ENCODE measurements around the gene IKBKE.

Gene IKBKE

GRCh38 chr1:206510371-206510770, 40.1 kb downstream of the IKBKE start:
- H3K4me3 ChIP-seq (ENCODE audit: low read depth, low read length) = no peak overlapping the region
- no peak for TF ChIP-seq CTCF (IDR thresholded peaks at IDR 0.05; ENCODE audit: low read depth, low read length, missing control alignments)

GRCh38 chr1:206511362-206512057, 41.2 kb downstream of the IKBKE start:
- in situ Hi-C loops (cut with HindIII; ENCODE audit: low sequenced_read_pairs) = no loop called here
- TF ChIP-seq CTCF (IDR thresholded peaks at IDR 0.05; ENCODE audit: low read depth, low read length, missing control alignments) = no peak

More at GRCh38 chr1:206510371-206510770, 40.1 kb downstream of the IKBKE start:
- in situ Hi-C loops (cut with HindIII; ENCODE audit: low sequenced_read_pairs) = no loop called here
- DNase-seq (ENCODE audit: low read depth) = no peak

GRCh38 chr1:206512058-206512850, 42.0 kb downstream of the IKBKE start:
- H3K4me3 ChIP-seq (ENCODE audit: low read depth, low read length) = no peak overlapping the region

More at GRCh38 chr1:206511362-206512057, 41.2 kb downstream of the IKBKE start:
- H3K4me3 ChIP-seq (ENCODE audit: low read depth, low read length) = no peak overlapping the region
- DNase-seq (ENCODE audit: low read depth) = no peak

GRCh38 chr1:206512851-206513180, 42.5 kb downstream of the IKBKE start:
- TF ChIP-seq CTCF (IDR thresholded peaks at IDR 0.05; ENCODE audit: low read depth, low read length, missing control alignments) = no peak
- in situ Hi-C loops (cut with HindIII; ENCODE audit: low sequenced_read_pairs) = no loop called here
- no peak for DNase-seq (ENCODE audit: low read depth)
- H3K4me3 ChIP-seq (ENCODE audit: low read depth, low read length) = no peak overlapping the region

More at GRCh38 chr1:206512058-206512850, 42.0 kb downstream of the IKBKE start:
- in situ Hi-C loops (cut with HindIII; ENCODE audit: low sequenced_read_pairs) = no loop called here
- no peak for DNase-seq (ENCODE audit: low read depth)
- TF ChIP-seq CTCF (IDR thresholded peaks at IDR 0.05; ENCODE audit: low read depth, low read length, missing control alignments) = no peak

GRCh38 chr1:206513312-206514111, 43.2 kb downstream of the IKBKE start:
- H3K4me3 ChIP-seq (ENCODE audit: low read depth, low read length) = no peak overlapping the region
- in situ Hi-C loops (cut with HindIII; ENCODE audit: low sequenced_read_pairs) = no loop called here
- no peak for TF ChIP-seq CTCF (IDR thresholded peaks at IDR 0.05; ENCODE audit: low read depth, low read length, missing control alignments)
- peak; percentile 85 for DNase-seq (ENCODE audit: low read depth)

GRCh38 chr1:206514813-206515387, 44.6 kb downstream of the IKBKE start:
- no peak for DNase-seq (ENCODE audit: low read depth)
- no peak overlapping the region for H3K4me3 ChIP-seq (ENCODE audit: low read depth, low read length)
- in situ Hi-C loops (cut with HindIII; ENCODE audit: low sequenced_read_pairs) = no loop called here
- no peak for TF ChIP-seq CTCF (IDR thresholded peaks at IDR 0.05; ENCODE audit: low read depth, low read length, missing control alignments)
